K562 (cell line): Measurements from ENCODE around the gene AIDA. TPM values are rescaled to one million over a fixed set of nuclear protein-coding genes. Genes with fewer than 3 reads are reported as not detected.
A peak's percentile ranks its signal among the peaks of the same experiment; 100 is the strongest.

Experiments used
- BRF1 ChIP-seq: IDR thresholded peaks from 3 replicates; pipeline ENCODE4 v1.6.1; 2011; ENCODE audit warnings: borderline replicate concordance, mild to moderate bottlenecking; ENCODE audit not compliant: insufficient read length; ENCODE audit errors: extremely low read depth
- CBFA2T3 ChIP-seq: fragments of 450-650 bp; IDR thresholded peaks from 2 replicates; pipeline ENCODE4 v1.6.1; 2017
- CC2D1A ChIP-seq: fragments of 450-650 bp; IDR thresholded peaks from 2 replicates; pipeline ENCODE4 v1.6.1; 2017; ENCODE audit warnings: mild to moderate bottlenecking
- CHD2 ChIP-seq: IDR thresholded peaks from 2 replicates; pipeline ENCODE4 v1.6.1; 2011; ENCODE audit warnings: low read depth, low read length
- CREB1 ChIP-seq, 2 experiments: sonication (generic) in 1 of 2; formaldehyde crosslinking in 1 of 2; IDR thresholded peaks; 2 replicates each; pipeline versions ENCODE4 v1.6.1 to v1.8.0; 2012 to 2022; ENCODE audit warnings: inconsistent platforms in 1 of 2, mild to moderate bottlenecking in 1 of 2, missing genetic modification reagents in 1 of 2, moderate library complexity in 1 of 2
- FOXJ3 ChIP-seq: sonication (generic); formaldehyde crosslinking; IDR thresholded peaks from 2 replicates; pipeline ENCODE4 v1.4.0; 2020; ENCODE audit warnings: mild to moderate bottlenecking, missing genetic modification reagents
- GTF2E2 ChIP-seq: fragments of 200-800 bp; sonication (Bioruptor generic); IDR thresholded peaks from 2 replicates; pipeline ENCODE4 v1.6.1; 2016; ENCODE audit warnings: missing genetic modification characterization, missing compliant biosample characterization
- HMG20A ChIP-seq: fragments of 450-650 bp; formaldehyde crosslinking; conservative IDR thresholded peaks from 2 replicates; pipeline ENCODE4 v1.4.0; 2020; ENCODE audit warnings: mild to moderate bottlenecking, mixed read lengths
- KDM4B ChIP-seq, 2 experiments: fragments of 450-650 bp in 1 of 2; sonication (generic) in 1 of 2; IDR thresholded peaks; 2 replicates each; pipeline ENCODE4 v1.6.1; 2016 to 2017; ENCODE audit warnings: borderline replicate concordance in 2 of 2, antibody characterized with exemption in 1 of 2, low read depth in 1 of 2, mild to moderate bottlenecking in 1 of 2
- LEF1 ChIP-seq: fragments of 450-650 bp; IDR thresholded peaks from 2 replicates; pipeline ENCODE4 v1.6.1; 2016; ENCODE audit warnings: mild to moderate bottlenecking
- PCBP1 ChIP-seq: fragments of 200-400 bp; formaldehyde crosslinking; IDR thresholded peaks from 2 replicates; pipeline ENCODE4 v1.6.1; 2018; ENCODE audit warnings: mild to moderate bottlenecking, low read depth, low read length; ENCODE audit not compliant: poor library complexity, severe bottlenecking
- PHTF2 ChIP-seq: fragments of 250-450 bp; sonication (Bioruptor Pico); IDR thresholded peaks from 2 replicates; pipeline ENCODE4 v1.5.0; 2021; ENCODE audit warnings: mild to moderate bottlenecking
- PRPF4 ChIP-seq: fragments of 200-400 bp; formaldehyde crosslinking; IDR thresholded peaks from one replicate; pipeline ENCODE4 v1.6.1; 2017; ENCODE audit warnings: low read length, low read depth, mild to moderate bottlenecking; ENCODE audit not compliant: insufficient read depth, poor library complexity, severe bottlenecking
- SAP30 ChIP-seq: fragments of 200-600 bp; sonication (generic); IDR thresholded peaks from 2 replicates; pipeline ENCODE4 v1.6.1; 2012; ENCODE audit warnings: borderline replicate concordance, low read depth, mild to moderate bottlenecking, moderate library complexity, low read length, control low read depth, inconsistent platforms; ENCODE audit not compliant: insufficient read depth, poor library complexity, severe bottlenecking
- SIN3B ChIP-seq: fragments of 450-650 bp; IDR thresholded peaks from 2 replicates; pipeline ENCODE4 v1.6.1; 2017; ENCODE audit warnings: low read depth, mild to moderate bottlenecking, moderate library complexity
- TCF7L2 ChIP-seq: fragments of 150-350 bp; IDR thresholded peaks from 2 replicates; pipeline ENCODE4 v1.6.1; 2016; ENCODE audit warnings: low read depth, mild to moderate bottlenecking, low read length, moderate library complexity
- TEAD4 ChIP-seq, 2 experiments: sonication (generic) in 1 of 2; formaldehyde crosslinking in 1 of 2; IDR thresholded peaks; 2 replicates each; pipeline versions ENCODE4 v1.6.1 to v1.8.0; 2012 to 2022; ENCODE audit warnings: borderline replicate concordance in 1 of 2, inconsistent platforms in 1 of 2, low read length in 1 of 2, mild to moderate bottlenecking in 1 of 2, missing genetic modification reagents in 1 of 2
- TOE1 ChIP-seq, 2 experiments: fragments of 450-650 bp in 1 of 2; sonication (generic) in 1 of 2; formaldehyde crosslinking in 1 of 2; IDR thresholded peaks; 2 replicates each; pipeline versions ENCODE4 v1.7.1 to v1.8.0; 2016 to 2022; ENCODE audit warnings: borderline replicate concordance in 2 of 2, mild to moderate bottlenecking in 2 of 2, antibody characterized with exemption in 1 of 2, inconsistent platforms in 1 of 2, low read depth in 1 of 2, missing genetic modification reagents in 1 of 2, moderate library complexity in 1 of 2
- U2AF2 ChIP-seq: fragments of 200-400 bp; formaldehyde crosslinking; optimal IDR thresholded peaks from 2 replicates; pipeline ENCODE3; 2017; ENCODE audit warnings: low read depth, mild to moderate bottlenecking, low read length
- ZFP30 ChIP-seq: fragments of 250-450 bp; sonication (Bioruptor Pico); IDR thresholded peaks from 2 replicates; pipeline ENCODE4 v1.8.0; 2022; ENCODE audit warnings: moderate library complexity, mild to moderate bottlenecking, inconsistent platforms, borderline replicate concordance
- ZKSCAN1 ChIP-seq: fragments of 150-350 bp; IDR thresholded peaks from 2 replicates; pipeline ENCODE4 v1.6.1; 2016; ENCODE audit warnings: low read depth, low read length
- ZKSCAN3 ChIP-seq: fragments of 250-450 bp; sonication (Bioruptor Pico); IDR thresholded peaks from 2 replicates; pipeline ENCODE4 v1.4.0; 2020
- ZNF124 ChIP-seq: sonication (generic); formaldehyde crosslinking; IDR thresholded peaks from 2 replicates; pipeline ENCODE4 v1.8.1; 2022; ENCODE audit warnings: missing genetic modification reagents
- ZNF165 ChIP-seq: fragments of 250-450 bp; sonication (Bioruptor Pico); IDR thresholded peaks from 2 replicates; pipeline ENCODE4 v1.4.0; 2020; ENCODE audit warnings: borderline replicate concordance
- ZNF24 ChIP-seq: fragments of 450-650 bp; IDR thresholded peaks from 2 replicates; pipeline ENCODE4 v1.6.1; 2016
- ZNF449 ChIP-seq: fragments of 250-450 bp; sonication (Bioruptor Pico); IDR thresholded peaks from 2 replicates; pipeline ENCODE4 v1.8.0; 2022; ENCODE audit warnings: moderate library complexity, mild to moderate bottlenecking, inconsistent platforms
- polyA plus RNA-seq, 8 experiments: library from polyadenylated mRNA; depleted of rRNA in 4 of 8; stranded (reverse) in 5 of 8; unstranded in 3 of 8; fragments of >200 nt; fragmentation: Nextera tagmentation in 2 of 8; fragmentation: Illumina TruSeq in 1 of 8; extraction: Ambion mirVana in 2 of 8; extraction: Trizol in 1 of 8; gene quantifications; 2 replicates each; pipeline versions ENCODE4 v1.2.1 to v1.2.3, GENCODE V29; 2011 to 2014; ENCODE audit warnings: inconsistent platforms in 1 of 8, missing spikeins in 1 of 8
- total RNA-seq, 7 experiments: library from RNA; depleted of rRNA in 6 of 7; stranded (reverse); fragments of >200 nt in 6 of 7; fragmentation: Illumina TruSeq in 2 of 7; extraction: Trizol in 2 of 7; gene quantifications; 2 replicates each; pipeline versions ENCODE4 v1.2.1 to v1.2.3, GENCODE V29; 2011 to 2021; ENCODE audit warnings: low replicate concordance in 1 of 7

Gene AIDA
- total and polyA plus RNA-seq, 9 of the 15 experiments (the other 6 are each of a cell fraction or from before 2014, with no cell fraction given): 18.2 to 77.9 (median 24.9) TPM

DNA sequence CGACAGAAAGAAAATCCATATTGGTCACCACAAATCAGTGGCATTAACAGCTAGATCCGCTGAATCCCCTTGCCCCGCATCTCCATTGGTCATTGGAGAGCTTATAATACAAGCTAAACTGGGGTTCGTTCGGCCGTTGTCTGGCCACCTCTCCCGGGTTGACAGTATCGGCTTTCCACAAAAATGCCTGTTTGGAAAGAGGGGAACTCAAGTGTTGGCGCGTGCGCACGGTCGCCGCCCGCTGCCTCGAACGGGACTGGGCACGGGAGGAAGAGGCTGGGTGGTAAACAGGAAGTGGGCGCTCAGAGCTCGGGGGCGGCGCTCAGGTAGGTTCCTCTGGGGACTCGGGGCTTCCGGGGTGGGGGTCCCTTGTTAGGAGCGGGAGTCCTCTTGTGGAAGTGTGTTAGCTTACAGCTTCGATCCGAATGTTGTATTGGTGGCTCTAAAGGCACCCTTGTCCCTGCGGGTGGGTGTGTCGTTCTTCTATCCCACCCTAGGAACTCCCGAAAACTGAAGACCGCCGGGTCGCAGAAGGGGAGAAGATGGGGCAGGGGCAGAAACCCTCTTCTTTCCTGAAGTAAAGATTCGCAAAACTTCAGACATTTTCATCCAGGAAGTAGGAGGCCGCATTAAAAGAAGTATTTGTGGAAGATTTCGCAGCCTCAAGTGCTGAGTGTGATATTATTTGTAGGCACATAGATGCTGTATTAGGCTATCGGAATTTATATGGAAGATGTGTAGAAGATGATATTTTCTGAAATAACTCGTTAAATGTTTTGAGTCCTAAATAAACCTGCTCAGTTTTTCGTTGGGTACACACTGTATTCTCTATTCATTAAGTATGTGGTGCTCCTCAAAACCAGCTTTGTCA lies 1.0 kb upstream of the AIDA start (continued):
- no peak for TF ChIP-seq ZNF24
- TF ChIP-seq ZNF165: no peak
- TF ChIP-seq CREB1 (IDR thresholded peaks at IDR 0.05): no peak
- TF ChIP-seq CREB1 (CRISPR knock-in tag; IDR thresholded peaks at IDR 0.05): no peak
- TF ChIP-seq FOXJ3 (CRISPR knock-in tag): no peak
- TF ChIP-seq KDM4B (IDR thresholded peaks at IDR 0.05; ENCODE audit: borderline replicate concordance in 2 of 2, low read depth in 1 of 2): no peak; a peak in 1 of 4 replicates
- no peak for TF ChIP-seq ZNF449 (CRISPR knock-in tag)
- TF ChIP-seq GTF2E2 (tag): peak; percentile 78; the same call in 1 of the 2 replicates
- no peak for TF ChIP-seq PRPF4
- TF ChIP-seq TEAD4 (IDR thresholded peaks at IDR 0.05; ENCODE audit: low read length): 0 out of 2 replicates have a peak, but pooled peaks have one; percentile 14
- no peak for TF ChIP-seq TEAD4 (CRISPR knock-in tag; IDR thresholded peaks at IDR 0.05; ENCODE audit: borderline replicate concordance)
- no peak for TF ChIP-seq SAP30
- no peak for TF ChIP-seq PCBP1
- peak; percentile 69; the same call in 1 of the 2 replicates for TF ChIP-seq LEF1
- TF ChIP-seq CBFA2T3: no peak
- no peak for TF ChIP-seq ZKSCAN3 (CRISPR knock-in tag)
- TF ChIP-seq CC2D1A: no peak
- TF ChIP-seq TCF7L2: no peak
- TF ChIP-seq CHD2: no peak; the same call in 1 of the 2 replicates
- TF ChIP-seq BRF1: no peak
- no peak for TF ChIP-seq TOE1 (IDR thresholded peaks at IDR 0.05; ENCODE audit: borderline replicate concordance)
- TF ChIP-seq TOE1 (CRISPR knock-in tag; IDR thresholded peaks at IDR 0.05; ENCODE audit: borderline replicate concordance, low read depth): no peak
- no peak for TF ChIP-seq ZNF124
- no peak for TF ChIP-seq PHTF2 (CRISPR knock-in tag)
- TF ChIP-seq HMG20A: no peak
- TF ChIP-seq ZKSCAN1: 0 out of 2 replicates have a peak, but pooled peaks have one; percentile 61
- no peak for TF ChIP-seq ZFP30
- TF ChIP-seq SIN3B: no peak
- TF ChIP-seq U2AF2: no peak
